Kidney epithelial cell (primary cell): ENCODE results near the gene EP400. TPM values are rescaled to one million over a fixed set of nuclear protein-coding genes. Genes with fewer than 3 reads are reported as not detected.

ENCODE experiments used
- DNase-seq: peaks from one replicate; pipeline ENCODE4 v3.0.0-alpha.2; 2010; ENCODE audit warnings: low read depth
- H3K27me3 ChIP-seq: 2 replicates; pipeline ENCODE4 v1.6.0; 2011; ENCODE audit warnings: low read length; ENCODE audit not compliant: control insufficient read depth, insufficient read depth
- H3K36me3 ChIP-seq: 2 replicates; pipeline ENCODE4 v1.5.1; 2011; ENCODE audit warnings: low read length; ENCODE audit not compliant: control insufficient read depth, insufficient read depth
- H3K4me3 ChIP-seq: 2 replicates; pipeline ENCODE4 v1.5.1; 2011; ENCODE audit warnings: low read depth, mild to moderate bottlenecking, control low read depth, low read length
- CTCF ChIP-seq: IDR thresholded peaks from 2 replicates; pipeline ENCODE4 v1.5.1; 2011; ENCODE audit warnings: mild to moderate bottlenecking, moderate library complexity, low read length, control low read depth, inconsistent platforms; ENCODE audit not compliant: insufficient read depth, poor library complexity, severe bottlenecking
- total RNA-seq: library from RNA; depleted of rRNA; stranded (reverse); fragments of >200 nt; gene quantifications from 2 replicates; pipeline ENCODE4 v1.2.3, GENCODE V29; 2015

EP400 gene
- total RNA-seq, 1 donor from 2014 or later: 21.4 TPM

- H3K4me3 ChIP-seq: no peak overlapping the region
- no peak for DNase-seq
- peaks cover 2% of the 10 kb centered on the region for H3K36me3 ChIP-seq
- no peak for TF ChIP-seq CTCF
- no peaks in the 10 kb centered on the region for H3K27me3 ChIP-seq
Measured at GRCh38 chr12:131908092-131909080, 41.4 kb upstream of the EP400 start.

- Histone ChIP-seq H3K27me3 (no peaks in the 10 kb centered on the region), H3K36me3 (peaks cover 2% of the 10 kb centered on the region), H3K4me3 (no peak overlapping the region)
- TF ChIP-seq CTCF: no peak
- no peak for DNase-seq
Measured at GRCh38 chr12:131909081-131909751, 40.5 kb upstream of the EP400 start.

- Histone ChIP-seq H3K27me3 (no peaks in the 10 kb centered on the region), H3K4me3 (no peak overlapping the region), H3K36me3 (peaks cover 2% of the 10 kb centered on the region)
- TF ChIP-seq CTCF: no peak
- DNase-seq: no peak
Measured at GRCh38 chr12:131909752-131910219, 40.0 kb upstream of the EP400 start.

GRCh38 chr12:131910302-131911027, 39.3 kb upstream of the EP400 start:
- no peak for DNase-seq
- H3K27me3 ChIP-seq: no peaks in the 10 kb centered on the region
- no peak for TF ChIP-seq CTCF
- H3K4me3 ChIP-seq: no peak overlapping the region
- H3K36me3 ChIP-seq: peaks cover 2% of the 10 kb centered on the region

GRCh38 chr12:131911028-131911650, 38.6 kb upstream of the EP400 start:
- Histone ChIP-seq H3K36me3 (peaks cover 2% of the 10 kb centered on the region), H3K4me3 (no peak overlapping the region)

More at GRCh38 chr12:131911028-131911650, 38.6 kb upstream of the EP400 start:
- no peak for TF ChIP-seq CTCF
- H3K27me3 ChIP-seq: no peaks in the 10 kb centered on the region
- no peak for DNase-seq
